Tibial nerve (tissue), 3 donors: ENCODE measurements around the gene NDUFV1.
"Not testable (repeated sequence)": the region's sequence is repeated elsewhere in the genome, so short reads cannot be mapped to it uniquely, and the experiment has no call there.

Experiments used
- CTCF ChIP-seq, 5 experiments: fragments of 200-600 bp in 3 of 5; fragments of 450-650 bp in 2 of 5; sonication (generic) in 3 of 5; IDR thresholded peaks; one replicate each; pipeline ENCODE4 v1.5.1; 2016 to 2019; ENCODE audit warnings: antibody characterized with exemption in 5 of 5, mild to moderate bottlenecking in 3 of 5, moderate library complexity in 2 of 5
- POLR2A ChIP-seq, 2 donors: fragments of 450-650 bp; IDR thresholded peaks; one replicate each; pipeline ENCODE4 v1.6.1; 2017; ENCODE audit warnings: antibody characterized with exemption in 2 of 2, mild to moderate bottlenecking in 2 of 2, moderate library complexity in 2 of 2

GRCh38 chr11:67604119-67604518 is 2.6 kb upstream of the NDUFV1 start:
- not testable (repeated sequence) for TF ChIP-seq POLR2A, CTCF (IDR thresholded peaks at IDR 0.05)
